Loucy (cell line): ENCODE measurements around the gene FBXO41.

Experiments
- EZH2phosphoT487 ChIP-seq: fragments of 200-600 bp; IDR thresholded peaks from 2 replicates; pipeline ENCODE4 v1.6.1; 2018; ENCODE audit warnings: antibody characterized with exemption, mild to moderate bottlenecking, moderate library complexity, borderline replicate concordance
- TF ChIP-seq, protein P1 (sequence below): fragments of 200-600 bp; sonication (generic); conservative IDR thresholded peaks from 2 replicates; pipeline ENCODE4 v1.5.1; 2014; ENCODE audit warnings: mild to moderate bottlenecking, antibody characterized with exemption, low read length

DNA sequence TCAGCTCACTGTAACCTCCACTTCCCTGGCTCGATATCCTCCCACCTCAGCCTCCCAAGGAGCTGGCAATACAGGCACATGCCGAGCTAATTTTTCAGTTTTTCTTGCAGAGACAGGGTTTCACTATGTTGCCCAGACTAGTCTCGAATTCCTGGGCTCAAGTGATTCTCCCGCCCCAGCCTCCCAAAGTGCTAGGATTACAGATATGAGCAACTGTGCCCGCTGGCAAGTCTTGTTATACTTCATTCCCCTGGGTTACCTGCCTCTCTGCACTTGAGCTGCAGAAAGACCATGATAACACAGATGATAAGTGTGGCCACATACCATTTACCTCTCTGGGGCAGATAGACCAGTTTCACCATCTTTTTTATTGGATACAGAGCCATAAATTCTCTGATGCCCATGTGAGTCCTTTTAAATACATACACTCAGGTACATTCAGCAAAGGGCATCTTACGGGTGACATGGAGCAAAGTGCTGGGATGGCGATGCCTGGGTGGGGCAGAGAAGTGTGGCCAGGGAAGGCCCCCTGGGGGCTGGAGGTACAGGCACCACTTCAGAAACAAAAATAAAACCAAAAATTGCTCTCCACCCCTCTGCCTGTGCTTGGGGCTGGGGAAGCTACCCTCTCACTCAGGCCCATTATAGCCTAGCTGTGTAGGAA lies 29.8 kb downstream of the FBXO41 start:
- TF ChIP-seq, protein P1, sequence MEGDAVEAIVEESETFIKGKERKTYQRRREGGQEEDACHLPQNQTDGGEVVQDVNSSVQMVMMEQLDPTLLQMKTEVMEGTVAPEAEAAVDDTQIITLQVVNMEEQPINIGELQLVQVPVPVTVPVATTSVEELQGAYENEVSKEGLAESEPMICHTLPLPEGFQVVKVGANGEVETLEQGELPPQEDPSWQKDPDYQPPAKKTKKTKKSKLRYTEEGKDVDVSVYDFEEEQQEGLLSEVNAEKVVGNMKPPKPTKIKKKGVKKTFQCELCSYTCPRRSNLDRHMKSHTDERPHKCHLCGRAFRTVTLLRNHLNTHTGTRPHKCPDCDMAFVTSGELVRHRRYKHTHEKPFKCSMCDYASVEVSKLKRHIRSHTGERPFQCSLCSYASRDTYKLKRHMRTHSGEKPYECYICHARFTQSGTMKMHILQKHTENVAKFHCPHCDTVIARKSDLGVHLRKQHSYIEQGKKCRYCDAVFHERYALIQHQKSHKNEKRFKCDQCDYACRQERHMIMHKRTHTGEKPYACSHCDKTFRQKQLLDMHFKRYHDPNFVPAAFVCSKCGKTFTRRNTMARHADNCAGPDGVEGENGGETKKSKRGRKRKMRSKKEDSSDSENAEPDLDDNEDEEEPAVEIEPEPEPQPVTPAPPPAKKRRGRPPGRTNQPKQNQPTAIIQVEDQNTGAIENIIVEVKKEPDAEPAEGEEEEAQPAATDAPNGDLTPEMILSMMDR, result no peak
- no peak for TF ChIP-seq EZH2phosphoT487
